SH-SY5Y (cell line): ENCODE results near the gene NPHP4.

Experiments used
- GATA2 ChIP-seq: IDR thresholded peaks from 2 replicates; pipeline ENCODE4 v1.6.1; 2011; ENCODE audit warnings: mild to moderate bottlenecking, low read depth, low read length
- GATA3 ChIP-seq: IDR thresholded peaks from 2 replicates; pipeline ENCODE4 v1.6.1; 2011; ENCODE audit warnings: low read depth, mild to moderate bottlenecking, low read length, moderate library complexity

GRCh38 chr1:5840551-5841001, 151.6 kb downstream of the NPHP4 start:
- no peak for TF ChIP-seq GATA2
- TF ChIP-seq GATA3 = no peak
